Tibial nerve (tissue), 4 donors: ENCODE results near the gene CDH7. TPM values are rescaled to one million over a fixed set of nuclear protein-coding genes. Genes with fewer than 3 reads are reported as not detected.
A peak's percentile ranks its signal among the peaks of the same experiment; 100 is the strongest.

Source experiments
- DNase-seq, 2 donors: peaks; one replicate each; pipeline ENCODE4 v3.0.0-alpha.2; 2019; ENCODE audit warnings: low spot score in 2 of 2
- H3K27ac ChIP-seq, 4 donors: fragments of 200-600 bp; sonication (generic) in 3 of 4; one replicate each; pipeline ENCODE4 v1.5.1; 2017 to 2019; ENCODE audit warnings: mild to moderate bottlenecking in 1 of 4
- H3K27me3 ChIP-seq, 2 donors: fragments of 200-600 bp; sonication (generic) in 1 of 2; one replicate each; pipeline versions ENCODE4 v1.5.1 to v1.6.0; 2017 to 2019
- H3K36me3 ChIP-seq, 3 donors: fragments of 200-600 bp; sonication (generic); one replicate each; pipeline ENCODE4 v1.5.1; 2018 to 2019
- H3K4me1 ChIP-seq, 4 donors: fragments of 200-600 bp; sonication (generic) in 3 of 4; one replicate each; pipeline ENCODE4 v1.5.1; 2017 to 2019
- H3K4me3 ChIP-seq, 4 donors: fragments of 200-600 bp; sonication (generic) in 3 of 4; one replicate each; pipeline ENCODE4 v1.5.1; 2017 to 2019; ENCODE audit warnings: mild to moderate bottlenecking in 1 of 4, moderate library complexity in 1 of 4
- H3K9me3 ChIP-seq, 4 donors: fragments of 200-600 bp; sonication (generic) in 3 of 4; one replicate each; pipeline ENCODE4 v1.5.1; 2017 to 2019
- CTCF ChIP-seq, 5 experiments: fragments of 200-600 bp in 3 of 5; fragments of 450-650 bp in 2 of 5; sonication (generic) in 3 of 5; IDR thresholded peaks; one replicate each; pipeline ENCODE4 v1.5.1; 2016 to 2019; ENCODE audit warnings: antibody characterized with exemption in 5 of 5, mild to moderate bottlenecking in 3 of 5, moderate library complexity in 2 of 5
- EP300 ChIP-seq, 2 donors: sonication (generic); formaldehyde crosslinking; IDR thresholded peaks; one replicate each; pipeline ENCODE4 v1.6.1; 2017; ENCODE audit warnings: antibody characterized with exemption in 2 of 2, mild to moderate bottlenecking in 1 of 2
- POLR2A ChIP-seq, 2 donors: fragments of 450-650 bp; IDR thresholded peaks; one replicate each; pipeline ENCODE4 v1.6.1; 2017; ENCODE audit warnings: antibody characterized with exemption in 2 of 2, mild to moderate bottlenecking in 2 of 2, moderate library complexity in 2 of 2
- WGBS, 2 donors: methylation state at CpG; one replicate each; pipeline ENCODE4 v1.1.5; 2018; 5-methylcytosine and 5-hydroxymethylcytosine counted together
- total RNA-seq, 4 donors: library from RNA; depleted of rRNA; stranded (reverse); fragments of >200 nt; gene quantifications; one replicate each; pipeline ENCODE4 v1.1.0, GENCODE V29; 2016

Gene CDH7
- total RNA-seq, 4 donors from 2014 or later: 16.5 to 27.2 (median 22.5) TPM

GRCh38 chr18:65751155-65752085 lies 608 bp downstream of the CDH7 start:
- Histone ChIP-seq H3K36me3 (no peaks in the 10 kb centered on the region), H3K9me3 (no peaks in the 10 kb centered on the region), H3K4me1 (peaks cover 0 to 24% (median 0%) of the 10 kb centered on the region in 4 donors), H3K27ac (peak overlapping the region; percentile 28 to 82 (median 52)), H3K4me3 (peak overlapping the region; percentile 36 to 69 (median 39)), H3K27me3 (no peaks in the 10 kb centered on the region)
- no peak for DNase-seq
- WGBS, 2 donors: 8 to 9% methylated on average over 36 to 42 of the region's 42 CpGs
- TF ChIP-seq EP300 (IDR thresholded peaks at IDR 0.05) (no peak), POLR2A (IDR thresholded peaks at IDR 0.05) (no peak), CTCF (IDR thresholded peaks at IDR 0.05) (no peak)

- TF ChIP-seq CTCF (IDR thresholded peaks at IDR 0.05) (no peak), EP300 (IDR thresholded peaks at IDR 0.05) (no peak), POLR2A (IDR thresholded peaks at IDR 0.05) (no peak)
- H3K27ac ChIP-seq: peak overlapping the region in 1 of 4 donors; percentile 25
- H3K9me3 ChIP-seq: no peaks in the 10 kb centered on the region
- no peak for DNase-seq
- H3K4me1 ChIP-seq: peaks cover 0 to 24% (median 0%) of the 10 kb centered on the region in 4 donors
- H3K36me3 ChIP-seq: no peaks in the 10 kb centered on the region
- no peaks in the 10 kb centered on the region for H3K27me3 ChIP-seq
- peak overlapping the region in 2 of 4 donors; percentile 14 to 69 for H3K4me3 ChIP-seq
- 30 to 38% methylated on average over 5 of the region's 5 CpGs for WGBS, 2 donors
Measured at GRCh38 chr18:65752625-65753325, 2.0 kb downstream of the CDH7 start.

GRCh38 chr18:65753520-65753919 lies 2.7 kb downstream of the CDH7 start:
- H3K27me3 ChIP-seq: no peaks in the 10 kb centered on the region
- DNase-seq: no peak
- WGBS, 2 donors: 0 to 6% methylated on average over 2 of the region's 2 CpGs
- H3K36me3 ChIP-seq: no peaks in the 10 kb centered on the region
- H3K9me3 ChIP-seq: no peaks in the 10 kb centered on the region
- H3K27ac ChIP-seq: peak overlapping the region in 2 of 4 donors; percentile 3 to 25
- H3K4me3 ChIP-seq: no peak overlapping the region
- H3K4me1 ChIP-seq: peaks cover 0 to 24% (median 0%) of the 10 kb centered on the region in 4 donors
- TF ChIP-seq EP300 (IDR thresholded peaks at IDR 0.05) (no peak), CTCF (IDR thresholded peaks at IDR 0.05) (peak in 4 of 5 experiments; percentile 5 to 50 (median 39))

GRCh38 chr18:65754121-65754520 lies 3.3 kb downstream of the CDH7 start:
- DNase-seq: no peak
- Histone ChIP-seq H3K27ac (no peak overlapping the region), H3K27me3 (no peaks in the 10 kb centered on the region), H3K4me1 (peaks cover 0 to 24% (median 0%) of the 10 kb centered on the region in 4 donors), H3K9me3 (no peaks in the 10 kb centered on the region), H3K4me3 (no peak overlapping the region), H3K36me3 (no peaks in the 10 kb centered on the region)
- no peak for TF ChIP-seq CTCF (IDR thresholded peaks at IDR 0.05)
- TF ChIP-seq POLR2A (IDR thresholded peaks at IDR 0.05): no peak
- TF ChIP-seq EP300 (IDR thresholded peaks at IDR 0.05): no peak
- WGBS, 2 donors: 42 to 55% methylated on average over 3 of the region's 3 CpGs

GRCh38 chr18:65755616-65756015 lies 4.8 kb downstream of the CDH7 start:
- Histone ChIP-seq H3K27me3 (no peaks in the 10 kb centered on the region), H3K4me1 (peaks cover 0 to 13% (median 0%) of the 10 kb centered on the region in 4 donors), H3K36me3 (no peaks in the 10 kb centered on the region), H3K27ac (peak overlapping the region in 1 of 4 donors; percentile 22), H3K9me3 (no peaks in the 10 kb centered on the region), H3K4me3 (no peak overlapping the region)
- TF ChIP-seq POLR2A (IDR thresholded peaks at IDR 0.05) (no peak), CTCF (IDR thresholded peaks at IDR 0.05) (no peak), EP300 (IDR thresholded peaks at IDR 0.05) (no peak)
- DNase-seq: no peak
